ENCODE results near the gene IFNL1.
A peak's percentile ranks its signal among the peaks of the same experiment; 100 is the strongest.

IFNL1 gene

GRCh38 chr19:39316627-39317321 lies 20.6 kb downstream of the IFNL1 start:
- Histone ChIP-seq H3K27ac (ENCODE audit: low read length) (no peak overlapping the region), H3K9ac (ENCODE audit: low read length) (no peak overlapping the region), H3K27me3 (ENCODE audit: control insufficient read depth, insufficient read depth, low read length) (peaks cover 16% of the 10 kb centered on the region), H3K4me3 (ENCODE audit: low read length) (no peak overlapping the region), H3K4me1 (ENCODE audit: control insufficient read depth, low read depth, low read length) (peaks cover 3% of the 10 kb centered on the region), H3K9me3 (ENCODE audit: control insufficient read depth, low read depth, low read length) (no peaks in the 10 kb centered on the region), H3K36me3 (ENCODE audit: control insufficient read depth, low read depth, low read length) (no peaks in the 10 kb centered on the region)

- Histone ChIP-seq H3K4me1 (ENCODE audit: control insufficient read depth, low read depth, low read length) (peaks cover 3% of the 10 kb centered on the region), H3K9ac (ENCODE audit: low read length) (no peak overlapping the region), H3K36me3 (ENCODE audit: control insufficient read depth, low read depth, low read length) (no peaks in the 10 kb centered on the region), H3K27ac (ENCODE audit: low read length) (no peak overlapping the region), H3K4me3 (ENCODE audit: low read length) (no peak overlapping the region), H3K9me3 (ENCODE audit: control insufficient read depth, low read depth, low read length) (no peaks in the 10 kb centered on the region), H3K27me3 (ENCODE audit: control insufficient read depth, insufficient read depth, low read length) (peaks cover 16% of the 10 kb centered on the region)
Measured at GRCh38 chr19:39317476-39317875, 21.3 kb downstream of the IFNL1 start.

DNA sequence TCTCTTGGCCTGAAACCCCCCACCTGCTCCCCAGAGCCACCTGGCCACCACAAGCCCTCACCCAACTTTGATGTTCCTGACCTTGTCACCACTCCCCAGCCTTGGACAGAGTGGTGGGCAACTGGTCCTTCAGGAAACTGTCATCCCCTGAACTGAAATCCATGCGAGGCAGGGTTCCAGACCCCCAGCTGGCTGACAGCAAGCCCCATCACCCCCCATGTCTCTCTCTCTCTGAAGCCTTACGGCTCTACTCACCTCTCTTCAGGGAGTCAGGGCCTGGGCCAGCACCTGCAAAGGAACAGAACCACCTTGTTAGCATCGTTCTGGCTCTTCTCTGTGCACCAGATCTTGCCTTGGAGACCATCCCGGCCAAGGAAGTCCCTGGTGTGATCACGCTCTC lies 21.9 kb downstream of the IFNL1 start:
- H3K36me3 ChIP-seq (ENCODE audit: control insufficient read depth, low read depth, low read length), result no peaks in the 10 kb centered on the region

DNA sequence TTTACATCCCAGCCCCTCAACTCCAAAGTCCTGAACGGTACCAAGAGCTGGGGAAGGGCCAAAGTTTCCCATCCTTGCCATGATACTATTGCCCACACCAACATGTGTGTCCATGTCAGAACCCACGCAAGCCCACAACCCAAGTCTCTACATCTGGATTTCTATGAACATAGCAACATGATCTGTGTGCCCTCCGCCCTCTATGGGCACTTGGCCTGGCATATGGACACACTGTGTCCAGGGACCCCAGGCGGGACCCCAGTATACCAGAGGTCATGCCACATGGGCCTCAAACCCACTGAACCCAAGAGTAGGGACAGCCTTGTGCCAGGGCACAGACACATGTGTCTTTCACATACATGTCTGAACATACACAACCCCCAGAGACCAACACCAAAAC lies 22.5 kb downstream of the IFNL1 start:
- Histone ChIP-seq H3K27me3 (ENCODE audit: control insufficient read depth, insufficient read depth, low read length) (peaks cover 16% of the 10 kb centered on the region), H3K27ac (ENCODE audit: low read length) (no peak overlapping the region), H3K4me3 (ENCODE audit: low read length) (no peak overlapping the region), H3K9ac (ENCODE audit: low read length) (no peak overlapping the region), H3K36me3 (ENCODE audit: control insufficient read depth, low read depth, low read length) (no peaks in the 10 kb centered on the region), H3K4me1 (ENCODE audit: control insufficient read depth, low read depth, low read length) (peaks cover 3% of the 10 kb centered on the region), H3K9me3 (ENCODE audit: control insufficient read depth, low read depth, low read length) (no peaks in the 10 kb centered on the region)

More for the DNA sequence above, 21.9 kb downstream of the IFNL1 start:
- Histone ChIP-seq H3K27ac (ENCODE audit: low read length) (no peak overlapping the region), H3K4me3 (ENCODE audit: low read length) (no peak overlapping the region), H3K27me3 (ENCODE audit: control insufficient read depth, insufficient read depth, low read length) (peaks cover 16% of the 10 kb centered on the region), H3K9ac (ENCODE audit: low read length) (no peak overlapping the region), H3K9me3 (ENCODE audit: control insufficient read depth, low read depth, low read length) (no peaks in the 10 kb centered on the region), H3K4me1 (ENCODE audit: control insufficient read depth, low read depth, low read length) (peaks cover 3% of the 10 kb centered on the region)

DNA sequence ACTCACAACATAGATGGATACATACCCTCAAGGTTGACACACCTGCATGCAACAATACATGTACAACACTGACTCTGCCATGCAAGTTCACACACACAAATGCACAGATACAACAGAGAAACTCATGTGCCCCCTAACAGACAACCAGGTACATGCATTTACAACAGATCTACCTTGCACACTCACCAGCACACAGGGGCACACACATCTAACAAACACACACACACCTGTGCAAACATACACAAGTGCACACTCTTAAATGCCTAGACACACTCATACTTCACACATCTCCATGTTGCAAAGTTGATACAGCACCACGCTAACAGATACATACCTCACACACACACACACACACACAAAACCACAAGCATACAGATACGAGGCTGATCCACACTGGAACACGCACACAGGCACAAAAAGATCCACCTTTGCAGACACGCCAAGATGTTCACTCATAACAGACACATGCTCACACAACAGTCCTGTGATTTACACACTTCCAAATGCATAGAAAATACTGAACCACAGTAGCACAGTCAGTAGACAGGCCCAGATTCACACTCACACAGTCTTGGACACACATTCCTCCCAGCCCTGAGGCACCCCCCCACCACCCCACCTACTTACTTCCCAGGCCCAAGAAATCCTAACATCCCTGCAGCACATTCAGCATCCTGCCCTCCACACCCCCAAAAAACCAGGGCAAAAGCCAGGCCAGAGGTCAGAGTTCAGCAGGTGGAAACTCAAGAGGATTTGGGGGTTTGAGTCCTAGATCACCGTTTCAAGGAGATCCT lies 23.1 kb downstream of the IFNL1 start:
- no peak overlapping the region for H3K27ac ChIP-seq (ENCODE audit: low read length)

DNA sequence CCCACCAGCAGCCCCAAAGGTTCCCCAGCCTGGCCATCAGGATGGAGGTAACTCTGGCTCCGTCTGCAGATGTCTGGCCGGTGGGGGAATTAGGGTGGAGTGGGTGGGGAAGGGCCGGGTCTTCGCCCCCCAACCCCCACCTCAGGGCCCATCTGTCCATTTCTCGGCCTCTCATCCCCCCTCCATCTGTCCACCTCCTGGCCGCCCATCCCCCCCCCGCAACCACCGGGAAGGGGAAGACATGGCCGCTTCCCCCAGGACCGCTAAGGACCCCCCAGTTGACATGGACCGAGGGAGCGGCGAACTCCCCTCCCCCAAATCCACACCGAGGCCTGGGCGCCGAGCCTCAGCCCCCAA lies 23.7 kb downstream of the IFNL1 start:
- H3K4me1 ChIP-seq (ENCODE audit: control insufficient read depth, low read depth, low read length), result peaks cover 3% of the 10 kb centered on the region
- peak overlapping the region; percentile 28 for H3K9ac ChIP-seq (ENCODE audit: low read length)
- H3K27me3 ChIP-seq (ENCODE audit: control insufficient read depth, insufficient read depth, low read length), result peaks cover 16% of the 10 kb centered on the region
- no peak overlapping the region for H3K27ac ChIP-seq (ENCODE audit: low read length)
- H3K36me3 ChIP-seq (ENCODE audit: control insufficient read depth, low read depth, low read length), result no peaks in the 10 kb centered on the region
- no peaks in the 10 kb centered on the region for H3K9me3 ChIP-seq (ENCODE audit: control insufficient read depth, low read depth, low read length)
- peak overlapping the region; percentile 75 for H3K4me3 ChIP-seq (ENCODE audit: low read length)

More for the DNA sequence above, 23.1 kb downstream of the IFNL1 start:
- no peaks in the 10 kb centered on the region for H3K9me3 ChIP-seq (ENCODE audit: control insufficient read depth, low read depth, low read length)
- peak overlapping the region; percentile 75 for H3K4me3 ChIP-seq (ENCODE audit: low read length)
- peaks cover 16% of the 10 kb centered on the region for H3K27me3 ChIP-seq (ENCODE audit: control insufficient read depth, insufficient read depth, low read length)
- no peak overlapping the region for H3K9ac ChIP-seq (ENCODE audit: low read length)
- peaks cover 3% of the 10 kb centered on the region for H3K4me1 ChIP-seq (ENCODE audit: control insufficient read depth, low read depth, low read length)
- no peaks in the 10 kb centered on the region for H3K36me3 ChIP-seq (ENCODE audit: control insufficient read depth, low read depth, low read length)

GRCh38 chr19:39321117-39321831 lies 25.1 kb downstream of the IFNL1 start:
- Histone ChIP-seq H3K4me3 (ENCODE audit: low read length) (no peak overlapping the region), H3K27ac (ENCODE audit: low read length) (no peak overlapping the region), H3K36me3 (ENCODE audit: control insufficient read depth, low read depth, low read length) (no peaks in the 10 kb centered on the region), H3K27me3 (ENCODE audit: control insufficient read depth, insufficient read depth, low read length) (peaks cover 16% of the 10 kb centered on the region), H3K9me3 (ENCODE audit: control insufficient read depth, low read depth, low read length) (no peaks in the 10 kb centered on the region), H3K9ac (ENCODE audit: low read length) (no peak overlapping the region), H3K4me1 (ENCODE audit: control insufficient read depth, low read depth, low read length) (peaks cover 3% of the 10 kb centered on the region)

DNA sequence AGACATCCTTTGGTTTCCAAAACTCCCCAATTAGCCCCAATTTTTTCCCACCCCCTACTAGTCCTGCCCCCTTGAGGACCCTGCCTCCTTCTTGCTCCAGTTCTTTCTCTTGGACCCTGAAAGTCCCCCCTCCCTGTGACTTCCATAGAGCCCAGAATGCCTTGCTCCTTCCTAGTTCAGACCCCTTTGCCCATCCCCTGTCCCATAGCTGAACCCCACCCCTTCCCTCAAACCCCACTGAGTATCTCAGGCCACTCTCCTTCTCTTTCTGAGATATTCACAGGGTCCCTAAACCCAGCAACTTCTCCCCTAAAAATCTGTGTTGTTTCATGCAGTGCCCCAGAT lies 25.6 kb downstream of the IFNL1 start:
- H3K27me3 ChIP-seq (ENCODE audit: control insufficient read depth, insufficient read depth, low read length), result peaks cover 16% of the 10 kb centered on the region
- H3K9ac ChIP-seq (ENCODE audit: low read length), result no peak overlapping the region
- no peaks in the 10 kb centered on the region for H3K36me3 ChIP-seq (ENCODE audit: control insufficient read depth, low read depth, low read length)
- H3K27ac ChIP-seq (ENCODE audit: low read length), result no peak overlapping the region
- H3K9me3 ChIP-seq (ENCODE audit: control insufficient read depth, low read depth, low read length), result no peaks in the 10 kb centered on the region
- no peak overlapping the region for H3K4me3 ChIP-seq (ENCODE audit: low read length)
- peaks cover 3% of the 10 kb centered on the region for H3K4me1 ChIP-seq (ENCODE audit: control insufficient read depth, low read depth, low read length)

GRCh38 chr19:39324242-39324842 lies 28.1 kb downstream of the IFNL1 start:
- no peaks in the 10 kb centered on the region for H3K36me3 ChIP-seq (ENCODE audit: control insufficient read depth, low read depth, low read length)
- no peak overlapping the region for H3K27ac ChIP-seq (ENCODE audit: low read length)
- H3K4me1 ChIP-seq (ENCODE audit: control insufficient read depth, low read depth, low read length), result peaks cover 13% of the 10 kb centered on the region
- no peak overlapping the region for H3K9ac ChIP-seq (ENCODE audit: low read length)
- H3K27me3 ChIP-seq (ENCODE audit: control insufficient read depth, insufficient read depth, low read length), result peaks cover 19% of the 10 kb centered on the region
- no peaks in the 10 kb centered on the region for H3K9me3 ChIP-seq (ENCODE audit: control insufficient read depth, low read depth, low read length)
- no peak overlapping the region for H3K4me3 ChIP-seq (ENCODE audit: low read length)

GRCh38 chr19:39325778-39326665 lies 29.8 kb downstream of the IFNL1 start:
- Histone ChIP-seq H3K4me1 (ENCODE audit: control insufficient read depth, low read depth, low read length) (peaks cover 10% of the 10 kb centered on the region), H3K9me3 (ENCODE audit: control insufficient read depth, low read depth, low read length) (no peaks in the 10 kb centered on the region), H3K27me3 (ENCODE audit: control insufficient read depth, insufficient read depth, low read length) (peaks cover 9% of the 10 kb centered on the region), H3K27ac (ENCODE audit: low read length) (no peak overlapping the region), H3K36me3 (ENCODE audit: control insufficient read depth, low read depth, low read length) (no peaks in the 10 kb centered on the region), H3K4me3 (ENCODE audit: low read length) (no peak overlapping the region), H3K9ac (ENCODE audit: low read length) (no peak overlapping the region)
